Neutrophil (primary cell): ENCODE measurements around the gene FKBP5.
"Not testable (repeated sequence)": the region's sequence is repeated elsewhere in the genome, so short reads cannot be mapped to it uniquely, and the experiment has no call there.

Experiments
- H3K27ac ChIP-seq: fragments of 200-600 bp; sonication (generic); 2 replicates; pipeline ENCODE4 v1.5.1; 2016; ENCODE audit warnings: mild to moderate bottlenecking, moderate library complexity
- H3K27me3 ChIP-seq: fragments of 200-600 bp; sonication (generic); 2 replicates; pipeline ENCODE4 v1.6.0; 2016; ENCODE audit warnings: mild to moderate bottlenecking
- H3K36me3 ChIP-seq: fragments of 200-600 bp; sonication (generic); 2 replicates; pipeline ENCODE4 v1.5.1; 2017
- H3K4me1 ChIP-seq, 2 experiments: fragments of 200-600 bp in 1 of 2; sonication (generic) in 1 of 2; 1 replicate in 1 of 2; 2 replicates in 1 of 2; pipeline versions ENCODE4 v1.5.1 to v1.6.1; 2013 to 2016; ENCODE audit warnings: low read depth in 1 of 2, low read length in 1 of 2, mild to moderate bottlenecking in 1 of 2, moderate library complexity in 1 of 2; ENCODE audit not compliant: control insufficient read depth in 1 of 2, insufficient read depth in 1 of 2
- H3K4me3 ChIP-seq, 2 experiments: fragments of 200-600 bp in 1 of 2; sonication (generic) in 1 of 2; 1 replicate in 1 of 2; 2 replicates in 1 of 2; pipeline ENCODE4 v1.5.1; 2013 to 2016; ENCODE audit warnings: low read depth in 1 of 2, low read length in 1 of 2, mild to moderate bottlenecking in 1 of 2, moderate library complexity in 1 of 2
- H3K9me3 ChIP-seq: fragments of 200-600 bp; sonication (generic); 2 replicates; pipeline ENCODE4 v1.5.1; 2016
- CTCF ChIP-seq: fragments of 200-600 bp; sonication (generic); IDR thresholded peaks from 2 replicates; pipeline ENCODE4 v1.5.1; 2016; ENCODE audit warnings: antibody characterized with exemption

Gene FKBP5

DNA sequence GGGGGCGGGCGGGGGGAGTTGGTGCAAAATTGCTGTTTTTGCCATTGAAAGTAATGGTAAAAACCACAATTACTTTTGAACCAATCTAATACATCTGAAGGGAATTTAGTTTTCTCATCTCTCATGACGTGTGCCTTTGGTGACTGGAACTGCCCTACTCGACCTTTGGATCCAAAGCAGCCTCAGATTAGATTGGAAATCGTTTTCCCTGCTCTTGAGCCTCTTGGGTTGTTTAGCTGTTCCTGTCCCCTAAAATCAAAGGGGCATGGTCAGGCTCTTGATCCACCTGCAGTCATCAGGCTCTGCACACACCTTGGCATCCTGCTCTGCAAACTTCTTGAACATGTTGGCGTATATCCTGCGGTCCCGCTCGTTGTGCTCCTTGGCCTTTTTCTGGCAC lies 112.0 kb downstream of the FKBP5 start:
- H3K4me1 ChIP-seq = no peaks in the 10 kb centered on the region
- no peaks in the 10 kb centered on the region for H3K27me3 ChIP-seq
- H3K36me3 ChIP-seq = peaks cover 37% of the 10 kb centered on the region
- no peak overlapping the region for H3K27ac ChIP-seq
- no peak overlapping the region for H3K4me3 ChIP-seq
- no peak for TF ChIP-seq CTCF
- H3K9me3 ChIP-seq = no peaks in the 10 kb centered on the region

GRCh38 chr6:35573495-35574110 lies 115.1 kb downstream of the FKBP5 start:
- Histone ChIP-seq H3K9me3 (no peaks in the 10 kb centered on the region), H3K27me3 (no peaks in the 10 kb centered on the region), H3K4me1 (no peaks in the 10 kb centered on the region), H3K36me3 (peaks cover 36% of the 10 kb centered on the region), H3K27ac (no peak overlapping the region), H3K4me3 (no peak overlapping the region)
- TF ChIP-seq CTCF = no peak

GRCh38 chr6:35570885-35571330 lies 117.8 kb downstream of the FKBP5 start:
- peaks cover 24% of the 10 kb centered on the region for H3K36me3 ChIP-seq
- H3K9me3 ChIP-seq, H3K27ac ChIP-seq: not testable (repeated sequence)

DNA sequence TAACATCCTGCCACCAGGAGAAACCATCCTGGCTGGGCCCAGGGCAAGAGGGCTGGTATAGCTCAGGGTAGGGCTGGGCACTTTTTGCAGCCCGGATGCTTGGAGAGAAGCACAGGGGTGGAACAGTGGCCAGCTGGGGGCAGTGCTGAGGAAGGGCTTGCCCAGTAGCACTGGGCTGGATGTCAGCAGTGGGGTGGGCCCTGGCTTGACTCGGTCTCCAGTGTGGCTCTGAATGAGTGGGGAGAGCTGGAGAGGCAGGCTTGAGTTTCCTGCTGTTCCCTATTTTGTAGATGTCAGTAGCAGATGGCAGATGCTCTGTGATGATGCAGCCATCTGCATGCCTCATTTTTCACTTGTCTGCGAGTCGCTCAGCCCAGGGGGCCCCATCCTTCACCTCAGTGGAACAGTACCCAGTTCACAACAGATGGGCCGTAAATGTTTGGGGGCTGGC lies 119.7 kb downstream of the FKBP5 start:
- H3K36me3 ChIP-seq = peaks cover 14% of the 10 kb centered on the region
- H3K4me3 ChIP-seq = no peak overlapping the region
- no peaks in the 10 kb centered on the region for H3K9me3 ChIP-seq
- no peak for TF ChIP-seq CTCF
- no peak overlapping the region for H3K27ac ChIP-seq
- no peaks in the 10 kb centered on the region for H3K4me1 ChIP-seq
- no peaks in the 10 kb centered on the region for H3K27me3 ChIP-seq

More at GRCh38 chr6:35570885-35571330, 117.8 kb downstream of the FKBP5 start:
- H3K4me3 ChIP-seq, H3K27me3 ChIP-seq, H3K4me1 ChIP-seq: not testable (repeated sequence)

GRCh38 chr6:35566794-35567193 lies 121.9 kb downstream of the FKBP5 start:
- Histone ChIP-seq H3K27me3 (no peaks in the 10 kb centered on the region), H3K36me3 (peaks cover under 1% of the 10 kb centered on the region), H3K4me1 (no peaks in the 10 kb centered on the region), H3K4me3 (no peak overlapping the region), H3K27ac (no peak overlapping the region), H3K9me3 (no peaks in the 10 kb centered on the region)
- TF ChIP-seq CTCF = no peak

DNA sequence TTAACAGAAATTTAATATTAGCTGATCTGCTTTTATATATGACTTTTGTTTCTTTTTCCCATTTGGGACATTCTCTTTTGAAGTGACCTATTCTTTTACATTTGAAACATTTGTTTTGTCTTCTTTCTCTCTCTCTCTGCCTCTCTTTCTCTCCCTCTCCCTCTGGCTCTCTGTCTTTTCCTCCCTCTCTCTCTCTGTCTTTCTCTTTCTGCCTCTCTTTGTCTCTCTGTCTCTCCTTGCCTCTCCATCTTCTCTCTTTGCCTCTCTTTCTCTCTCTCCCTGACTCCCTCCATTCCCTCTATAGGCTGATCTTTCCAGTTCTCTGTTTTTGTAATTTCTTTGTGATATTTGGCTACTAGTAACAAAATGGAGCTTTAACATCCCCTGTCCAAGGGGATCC lies 124.0 kb downstream of the FKBP5 start:
- H3K27ac ChIP-seq = no peak overlapping the region
- no peaks in the 10 kb centered on the region for H3K36me3 ChIP-seq
- H3K27me3 ChIP-seq = no peaks in the 10 kb centered on the region
- H3K4me3 ChIP-seq = no peak overlapping the region
- no peaks in the 10 kb centered on the region for H3K4me1 ChIP-seq
- no peaks in the 10 kb centered on the region for H3K9me3 ChIP-seq
- no peak for TF ChIP-seq CTCF
